Cardiac muscle cell (in vitro differentiated cells and primary cell): ENCODE data around the gene DPEP1. TPM values are rescaled to one million over a fixed set of nuclear protein-coding genes. Genes with fewer than 3 reads are reported as not detected.

ENCODE experiments used
- DNase-seq, 2 donors: peaks; one replicate each; pipeline versions ENCODE4 v3.0.0 to v3.0.0-alpha.2; 2010 to 2017; ENCODE audit warnings: low read depth in 1 of 2, low spot score in 1 of 2
- H3K27ac ChIP-seq: fragments of 200-600 bp; sonication (generic); 2 replicates; pipeline ENCODE4 v1.5.1; 2016
- H3K27me3 ChIP-seq: fragments of 200-600 bp; sonication (generic); 2 replicates; pipeline ENCODE4 v1.6.0; 2016; ENCODE audit warnings: control low read depth
- H3K36me3 ChIP-seq: fragments of 200-600 bp; sonication (generic); 2 replicates; pipeline ENCODE4 v1.5.1; 2016; ENCODE audit warnings: control low read depth
- H3K4me1 ChIP-seq: fragments of 200-600 bp; sonication (generic); 2 replicates; pipeline ENCODE4 v1.8.1; 2017; ENCODE audit warnings: low read depth, mild to moderate bottlenecking, mixed run types
- H3K4me3 ChIP-seq: fragments of 200-600 bp; sonication (generic); 2 replicates; pipeline ENCODE4 v1.5.1; 2016; ENCODE audit warnings: mild to moderate bottlenecking
- H3K9me3 ChIP-seq: fragments of 200-600 bp; sonication (generic); 2 replicates; pipeline ENCODE4 v1.5.1; 2017; ENCODE audit warnings: low read depth, mild to moderate bottlenecking, control low read depth
- polyA plus RNA-seq: library from polyadenylated mRNA; unstranded; fragments of >200 nt; fragmentation: Nextera tagmentation; extraction: Ambion mirVana; gene quantifications from 2 replicates; pipeline ENCODE4 v1.2.1, GENCODE V29; 2016
- total RNA-seq: library from RNA; depleted of rRNA; stranded (reverse); fragments of >200 nt; gene quantifications from 2 replicates; pipeline ENCODE4 v1.2.3, GENCODE V29; 2016
- TF ChIP-seq, protein P1 (sequence below): IDR thresholded peaks from 2 replicates; pipeline ENCODE4 v1.5.1; 2012; ENCODE audit warnings: low read depth, mild to moderate bottlenecking, low read length

Gene DPEP1
- total and polyA plus RNA-seq, 2 experiments from 2014 or later = 2.1 to 2.2 TPM

GRCh38 chr16:89595330-89596060, 17.9 kb upstream of the DPEP1 start:
- H3K4me3 ChIP-seq = no peak overlapping the region
- DNase-seq = no peak
- TF ChIP-seq, protein P1, sequence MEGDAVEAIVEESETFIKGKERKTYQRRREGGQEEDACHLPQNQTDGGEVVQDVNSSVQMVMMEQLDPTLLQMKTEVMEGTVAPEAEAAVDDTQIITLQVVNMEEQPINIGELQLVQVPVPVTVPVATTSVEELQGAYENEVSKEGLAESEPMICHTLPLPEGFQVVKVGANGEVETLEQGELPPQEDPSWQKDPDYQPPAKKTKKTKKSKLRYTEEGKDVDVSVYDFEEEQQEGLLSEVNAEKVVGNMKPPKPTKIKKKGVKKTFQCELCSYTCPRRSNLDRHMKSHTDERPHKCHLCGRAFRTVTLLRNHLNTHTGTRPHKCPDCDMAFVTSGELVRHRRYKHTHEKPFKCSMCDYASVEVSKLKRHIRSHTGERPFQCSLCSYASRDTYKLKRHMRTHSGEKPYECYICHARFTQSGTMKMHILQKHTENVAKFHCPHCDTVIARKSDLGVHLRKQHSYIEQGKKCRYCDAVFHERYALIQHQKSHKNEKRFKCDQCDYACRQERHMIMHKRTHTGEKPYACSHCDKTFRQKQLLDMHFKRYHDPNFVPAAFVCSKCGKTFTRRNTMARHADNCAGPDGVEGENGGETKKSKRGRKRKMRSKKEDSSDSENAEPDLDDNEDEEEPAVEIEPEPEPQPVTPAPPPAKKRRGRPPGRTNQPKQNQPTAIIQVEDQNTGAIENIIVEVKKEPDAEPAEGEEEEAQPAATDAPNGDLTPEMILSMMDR = no peak
- no peaks in the 10 kb centered on the region for H3K9me3 ChIP-seq
- H3K27me3 ChIP-seq = no peaks in the 10 kb centered on the region
- peaks cover 13% of the 10 kb centered on the region for H3K4me1 ChIP-seq
- no peaks in the 10 kb centered on the region for H3K36me3 ChIP-seq
- H3K27ac ChIP-seq = no peak overlapping the region

GRCh38 chr16:89596061-89596689, 17.3 kb upstream of the DPEP1 start:
- DNase-seq = no peak
- no peak overlapping the region for H3K4me3 ChIP-seq
- H3K9me3 ChIP-seq = no peaks in the 10 kb centered on the region
- TF ChIP-seq, protein P1 = no peak
- H3K27me3 ChIP-seq = no peaks in the 10 kb centered on the region
- H3K36me3 ChIP-seq = no peaks in the 10 kb centered on the region
- no peak overlapping the region for H3K27ac ChIP-seq
- H3K4me1 ChIP-seq = peaks cover 13% of the 10 kb centered on the region

GRCh38 chr16:89596957-89597649, 16.3 kb upstream of the DPEP1 start:
- H3K9me3 ChIP-seq = no peaks in the 10 kb centered on the region
- H3K4me1 ChIP-seq = peaks cover 14% of the 10 kb centered on the region
- H3K27ac ChIP-seq = no peak overlapping the region
- TF ChIP-seq, protein P1 = no peak
- no peak for DNase-seq
- no peaks in the 10 kb centered on the region for H3K36me3 ChIP-seq
- no peaks in the 10 kb centered on the region for H3K27me3 ChIP-seq
- no peak overlapping the region for H3K4me3 ChIP-seq

GRCh38 chr16:89598199-89598598, 15.2 kb upstream of the DPEP1 start:
- H3K36me3 ChIP-seq = no peaks in the 10 kb centered on the region
- no peaks in the 10 kb centered on the region for H3K9me3 ChIP-seq
- H3K4me3 ChIP-seq = no peak overlapping the region
- no peaks in the 10 kb centered on the region for H3K27me3 ChIP-seq
- H3K27ac ChIP-seq = no peak overlapping the region
- TF ChIP-seq, protein P1 = no peak
- peak; percentile 36 to 37 for DNase-seq
- peaks cover 24% of the 10 kb centered on the region for H3K4me1 ChIP-seq

GRCh38 chr16:89599451-89599858, 14.0 kb upstream of the DPEP1 start:
- H3K9me3 ChIP-seq = no peaks in the 10 kb centered on the region
- no peaks in the 10 kb centered on the region for H3K27me3 ChIP-seq
- DNase-seq = peak in 1 of 2 donors; percentile 69
- TF ChIP-seq, protein P1 = peak; percentile 38
- H3K4me3 ChIP-seq = no peak overlapping the region
- peak overlapping the region; percentile 65 for H3K27ac ChIP-seq
- H3K4me1 ChIP-seq = peaks cover 24% of the 10 kb centered on the region
- no peaks in the 10 kb centered on the region for H3K36me3 ChIP-seq
